Ishikawa (cell line): ENCODE measurements around the gene GAPVD1.

Experiments
- CEBPB ChIP-seq: IDR thresholded peaks from 2 replicates; pipeline ENCODE4 v1.6.1; 2012
- CREB1 ChIP-seq: IDR thresholded peaks from 2 replicates; pipeline ENCODE4 v1.6.1; 2012; ENCODE audit warnings: low read depth
- EGR1 ChIP-seq: IDR thresholded peaks from 2 replicates; pipeline ENCODE4 v1.6.1; 2012
- EP300 ChIP-seq: IDR thresholded peaks from 2 replicates; pipeline ENCODE4 v1.6.1; 2012; ENCODE audit warnings: borderline replicate concordance
- FOXM1 ChIP-seq: IDR thresholded peaks from 2 replicates; pipeline ENCODE4 v1.6.1; 2012; ENCODE audit warnings: low read depth, borderline replicate concordance
- MAX ChIP-seq: IDR thresholded peaks from 2 replicates; pipeline ENCODE4 v1.6.1; 2012
- NFIC ChIP-seq: IDR thresholded peaks from 2 replicates; pipeline ENCODE4 v1.6.1; 2012
- RAD21 ChIP-seq: IDR thresholded peaks from 2 replicates; pipeline ENCODE4 v1.6.1; 2012; ENCODE audit warnings: low read depth
- REST ChIP-seq: IDR thresholded peaks from 2 replicates; pipeline ENCODE4 v1.6.1; 2012; ENCODE audit warnings: low read depth, mild to moderate bottlenecking
- TAF1 ChIP-seq: IDR thresholded peaks from 2 replicates; pipeline ENCODE4 v1.6.1; 2012; ENCODE audit warnings: low read depth, mild to moderate bottlenecking
- TCF12 ChIP-seq: IDR thresholded peaks from 2 replicates; pipeline ENCODE4 v1.6.1; 2012; ENCODE audit warnings: low read depth
- TEAD4 ChIP-seq: IDR thresholded peaks from 2 replicates; pipeline ENCODE4 v1.6.1; 2012
- USF1 ChIP-seq: IDR thresholded peaks from 2 replicates; pipeline ENCODE4 v1.6.1; 2012
- YY1 ChIP-seq: IDR thresholded peaks from 2 replicates; pipeline ENCODE4 v1.6.1; 2012; ENCODE audit warnings: low read depth
- ZBTB7A ChIP-seq: IDR thresholded peaks from 2 replicates; pipeline ENCODE4 v1.6.1; 2012; ENCODE audit warnings: low read depth

GAPVD1 gene

GRCh38 chr9:125406810-125407087 lies 145.1 kb downstream of the GAPVD1 start:
- TF ChIP-seq EGR1: no peak
- TF ChIP-seq NFIC: no peak
- no peak for TF ChIP-seq EP300
- TF ChIP-seq REST: no peak

- no peak for TF ChIP-seq MAX
- no peak for TF ChIP-seq YY1
- TF ChIP-seq RAD21: no peak
- no peak for TF ChIP-seq FOXM1
- TF ChIP-seq EP300: no peak
- no peak for TF ChIP-seq ZBTB7A
- no peak for TF ChIP-seq TEAD4
- TF ChIP-seq REST: no peak
- TF ChIP-seq EGR1: no peak
- no peak for TF ChIP-seq NFIC
- no peak for TF ChIP-seq USF1
- no peak for TF ChIP-seq CREB1
- no peak for TF ChIP-seq CEBPB
Measured at GRCh38 chr9:125407432-125407973, 145.9 kb downstream of the GAPVD1 start.

- no peak for TF ChIP-seq REST
- TF ChIP-seq TCF12: peak; percentile 18; the same call in 1 of the 2 replicates
- TF ChIP-seq CREB1: no peak
- TF ChIP-seq EP300: no peak
- TF ChIP-seq NFIC: no peak
- TF ChIP-seq USF1: no peak
- TF ChIP-seq RAD21: peak; percentile 90
- no peak for TF ChIP-seq FOXM1
- TF ChIP-seq TAF1: no peak; the same call in 1 of the 2 replicates
- peak; percentile 72; the same call in 1 of the 2 replicates for TF ChIP-seq ZBTB7A
- TF ChIP-seq MAX: peak; percentile 11; the same call in 1 of the 2 replicates
- no peak for TF ChIP-seq YY1
- no peak for TF ChIP-seq EGR1
- peak; percentile 59 for TF ChIP-seq TEAD4
- no peak for TF ChIP-seq CEBPB
Measured at GRCh38 chr9:125407974-125408900, 146.6 kb downstream of the GAPVD1 start.

GRCh38 chr9:125409217-125409636 lies 147.6 kb downstream of the GAPVD1 start:
- TF ChIP-seq TCF12 (no peak), RAD21 (no peak), EP300 (no peak), TAF1 (no peak), ZBTB7A (no peak)
